HL-60 (cell line): ENCODE data around the gene PPP2R2D.

Experiments used
- DNase-seq, 2 experiments: peaks; one replicate each; pipeline ENCODE4 v3.0.0-alpha.2; 2010 to 2020; ENCODE audit warnings: low read depth in 1 of 2, low spot score in 1 of 2
- H3K27ac ChIP-seq: fragments of 250-450 bp; sonication (Bioruptor Pico); replicated peaks from 2 replicates; pipeline ENCODE4 v1.5.1; 2020; ENCODE audit warnings: mild to moderate bottlenecking, moderate library complexity
- H3K27me3 ChIP-seq: fragments of 250-450 bp; sonication (Bioruptor Pico); 2 replicates; pipeline ENCODE4 v1.5.1; 2021; ENCODE audit warnings: mild to moderate bottlenecking, moderate library complexity; ENCODE audit not compliant: insufficient read depth, poor library complexity, severe bottlenecking
- H3K4me3 ChIP-seq: replicated peaks from 2 replicates; pipeline ENCODE4 v1.5.1; 2011; ENCODE audit warnings: mild to moderate bottlenecking, control low read depth, low read length; ENCODE audit not compliant: insufficient read depth
- CTCF ChIP-seq: IDR thresholded peaks from one replicate; pipeline ENCODE4 v1.5.1; 2011; ENCODE audit warnings: low read length, control low read depth, inconsistent platforms; ENCODE audit not compliant: insufficient read depth
- GABPA ChIP-seq: IDR thresholded peaks from 2 replicates; pipeline ENCODE4 v1.6.1; 2012; ENCODE audit warnings: low read depth
- POLR2AphosphoS5 ChIP-seq: IDR thresholded peaks from 2 replicates; pipeline ENCODE4 v1.6.1; 2012; ENCODE audit warnings: low read depth
- REST ChIP-seq: IDR thresholded peaks from 2 replicates; pipeline ENCODE4 v1.6.1; 2012; ENCODE audit warnings: low read depth; ENCODE audit not compliant: insufficient replicate concordance
- SPI1 ChIP-seq: IDR thresholded peaks from 2 replicates; pipeline ENCODE4 v1.6.1; 2012; ENCODE audit warnings: low read depth, mild to moderate bottlenecking, borderline replicate concordance

Gene PPP2R2D

GRCh38 chr10:131910663-131911314, 10.0 kb downstream of the PPP2R2D start:
- no peaks in the 10 kb centered on the region for H3K27me3 ChIP-seq
- no peak overlapping the region for H3K4me3 ChIP-seq
- no peak overlapping the region for H3K27ac ChIP-seq
- no peak for DNase-seq
- TF ChIP-seq REST = no peak
- no peak for TF ChIP-seq POLR2AphosphoS5
- TF ChIP-seq SPI1 = no peak
- no peak for TF ChIP-seq CTCF

GRCh38 chr10:131911451-131911850, 10.6 kb downstream of the PPP2R2D start:
- Histone ChIP-seq H3K4me3 (no peak overlapping the region), H3K27me3 (no peaks in the 10 kb centered on the region), H3K27ac (no peak overlapping the region)
- DNase-seq = no peak
- TF ChIP-seq SPI1 = no peak
- TF ChIP-seq CTCF = no peak
- TF ChIP-seq REST = no peak
- TF ChIP-seq POLR2AphosphoS5 = no peak
- no peak for TF ChIP-seq GABPA

GRCh38 chr10:131912620-131913019, 11.8 kb downstream of the PPP2R2D start:
- Histone ChIP-seq H3K27me3 (no peaks in the 10 kb centered on the region), H3K27ac (no peak overlapping the region), H3K4me3 (no peak overlapping the region)
- DNase-seq = no peak
- TF ChIP-seq CTCF (no peak), REST (no peak)
